WTC11 (cell line): ENCODE results near the gene KAT8. TPM values are rescaled to one million over a fixed set of nuclear protein-coding genes. Genes with fewer than 3 reads are reported as not detected.

ENCODE experiments used
- ATAC-seq: fragments of 200-7000 bp; cut with Tn5 transposase; 2 replicates; pipeline ENCODE4 v1.10.0; 2021; ENCODE audit warnings: mild to moderate bottlenecking, moderate library complexity
- CTCF ChIA-PET: fragments of 300-600 bp; sonication (Branson Sonifier 250); formaldehyde crosslinking; loops from one replicate; lab custom pipeline; 2021; ENCODE audit warnings: antibody characterized with exemption; lab: Charles Lee
- POLR2A ChIA-PET: fragments of 350-600 bp; sonication (Branson Sonifier 250); formaldehyde crosslinking; loops from one replicate; lab custom pipeline; 2021; ENCODE audit warnings: antibody characterized with exemption; lab: Charles Lee
- DNase-seq: peaks from one replicate; pipeline ENCODE4 v3.0.0; 2021; ENCODE audit warnings: low spot score
- H3K27ac Mint-ChIP-seq: 2 replicates; pipeline ENCODE4 v1.8.0; 2021; ENCODE audit warnings: mixed read lengths
- H3K27me3 Mint-ChIP-seq: 2 replicates; pipeline ENCODE4 v1.8.0; 2021; ENCODE audit warnings: low read depth, mild to moderate bottlenecking, moderate library complexity, mixed read lengths
- H3K36me3 Mint-ChIP-seq: 2 replicates; pipeline ENCODE4 v1.8.0; 2021; ENCODE audit warnings: mixed read lengths
- H3K4me1 Mint-ChIP-seq: 2 replicates; pipeline ENCODE4 v1.8.0; 2022; ENCODE audit warnings: mixed read lengths
- H3K4me3 Mint-ChIP-seq: 2 replicates; pipeline ENCODE4 v1.8.0; 2021; ENCODE audit warnings: mild to moderate bottlenecking, moderate library complexity, mixed read lengths
- H3K9me3 Mint-ChIP-seq: 2 replicates; pipeline ENCODE4 v1.8.0; 2021; ENCODE audit warnings: mixed read lengths
- AR ChIP-seq: fragments of 250-450 bp; sonication (Bioruptor Pico); IDR thresholded peaks from 2 replicates; pipeline ENCODE4 v1.9.0; 2021; ENCODE audit warnings: mild to moderate bottlenecking
- CBFB ChIP-seq: sonication (generic); formaldehyde crosslinking; IDR thresholded peaks from 2 replicates; pipeline ENCODE4 v1.8.1; 2022; ENCODE audit warnings: mild to moderate bottlenecking, low read depth, missing genetic modification reagents
- E2F4 ChIP-seq: sonication (generic); formaldehyde crosslinking; IDR thresholded peaks from 2 replicates; pipeline ENCODE4 v1.8.1; 2022; ENCODE audit warnings: low read depth, mild to moderate bottlenecking, moderate library complexity, missing genetic modification reagents, borderline replicate concordance
- FOXP1 ChIP-seq: sonication (generic); formaldehyde crosslinking; IDR thresholded peaks from 2 replicates; pipeline ENCODE4 v1.8.0; 2022; ENCODE audit warnings: missing genetic modification reagents, mild to moderate bottlenecking, moderate library complexity, borderline replicate concordance
- HMGXB4 ChIP-seq: sonication (generic); formaldehyde crosslinking; IDR thresholded peaks from 2 replicates; pipeline ENCODE4 v1.8.1; 2023; ENCODE audit warnings: mild to moderate bottlenecking, moderate library complexity, missing genetic modification reagents
- JAZF1 ChIP-seq: fragments of 250-450 bp; sonication (Bioruptor Pico); IDR thresholded peaks from 2 replicates; pipeline ENCODE4 v1.9.0; 2021; ENCODE audit warnings: moderate library complexity, mild to moderate bottlenecking, inconsistent platforms
- NFYB ChIP-seq: sonication (generic); formaldehyde crosslinking; conservative IDR thresholded peaks from 2 replicates; pipeline ENCODE4 v1.8.0; 2022; ENCODE audit warnings: low read depth, missing genetic modification reagents
- NR2C2 ChIP-seq: sonication (generic); formaldehyde crosslinking; IDR thresholded peaks from 2 replicates; pipeline ENCODE4 v1.8.0; 2022; ENCODE audit warnings: mild to moderate bottlenecking, missing genetic modification reagents
- RORB ChIP-seq: fragments of 250-450 bp; sonication (Bioruptor Pico); IDR thresholded peaks from 2 replicates; pipeline ENCODE4 v1.9.0; 2021; ENCODE audit warnings: mild to moderate bottlenecking
- SMAD4 ChIP-seq: sonication (generic); formaldehyde crosslinking; IDR thresholded peaks from 2 replicates; pipeline ENCODE4 v1.8.0; 2022; ENCODE audit warnings: mild to moderate bottlenecking, missing genetic modification reagents
- STAT6 ChIP-seq: sonication (generic); formaldehyde crosslinking; conservative IDR thresholded peaks from 2 replicates; pipeline ENCODE4 v1.8.1; 2023; ENCODE audit warnings: mild to moderate bottlenecking, low read depth, missing genetic modification reagents, moderate library complexity
- TCF7 ChIP-seq: sonication (generic); formaldehyde crosslinking; IDR thresholded peaks from 2 replicates; pipeline ENCODE4 v1.8.0; 2022; ENCODE audit warnings: mild to moderate bottlenecking, low read depth, missing genetic modification reagents, moderate library complexity
- TEAD1 ChIP-seq: sonication (generic); formaldehyde crosslinking; IDR thresholded peaks from 2 replicates; pipeline ENCODE4 v1.8.0; 2022; ENCODE audit warnings: mild to moderate bottlenecking, missing genetic modification reagents
- TEAD4 ChIP-seq: sonication (generic); formaldehyde crosslinking; IDR thresholded peaks from 2 replicates; pipeline ENCODE4 v1.8.0; 2022; ENCODE audit warnings: mild to moderate bottlenecking, missing genetic modification reagents
- ZBTB43 ChIP-seq: sonication (generic); formaldehyde crosslinking; IDR thresholded peaks from 2 replicates; pipeline ENCODE4 v1.8.1; 2023; ENCODE audit warnings: mild to moderate bottlenecking, missing genetic modification reagents
- ZNF232 ChIP-seq: sonication (generic); formaldehyde crosslinking; IDR thresholded peaks from 2 replicates; pipeline ENCODE4 v1.8.0; 2022; ENCODE audit warnings: mild to moderate bottlenecking, missing genetic modification reagents
- ZNF281 ChIP-seq: sonication (generic); formaldehyde crosslinking; IDR thresholded peaks from 2 replicates; pipeline ENCODE4 v1.8.0; 2023; ENCODE audit warnings: mild to moderate bottlenecking, missing genetic modification reagents
- ZNF416 ChIP-seq: fragments of 250-450 bp; sonication (Bioruptor Pico); IDR thresholded peaks from 2 replicates; pipeline ENCODE4 v1.9.0; 2021; ENCODE audit warnings: mild to moderate bottlenecking, inconsistent platforms
- ZNF423 ChIP-seq: fragments of 250-450 bp; sonication (Bioruptor Pico); IDR thresholded peaks from 2 replicates; pipeline ENCODE4 v2.1.2; 2022; ENCODE audit warnings: mild to moderate bottlenecking, moderate library complexity
- ZNF425 ChIP-seq: fragments of 250-450 bp; sonication (Bioruptor Pico); conservative IDR thresholded peaks from 2 replicates; pipeline ENCODE4 v1.9.0; 2021; ENCODE audit warnings: mild to moderate bottlenecking
- ZNF671 ChIP-seq: fragments of 250-450 bp; sonication (Bioruptor Pico); IDR thresholded peaks from 2 replicates; pipeline ENCODE4 v1.8.0; 2021; ENCODE audit warnings: mild to moderate bottlenecking
- total RNA-seq: library from RNA; stranded (reverse); gene quantifications from 3 replicates; pipeline ENCODE4 v1.2.3, GENCODE V29; 2021

The KAT8 gene
- total RNA-seq, 1 experiment from 2014 or later, result 70.8 TPM

- no peaks in the 10 kb centered on the region for H3K9me3 Mint-ChIP-seq
- no peak for DNase-seq
- TF ChIP-seq SMAD4, result no peak
- no peak for TF ChIP-seq HMGXB4
- no peak for TF ChIP-seq ZNF232 (CRISPR knock-in tag)
- TF ChIP-seq TEAD4, result no peak
- TF ChIP-seq NFYB (CRISPR knock-in tag), result no peak
- TF ChIP-seq JAZF1 (CRISPR knock-in tag), result no peak
- no peak for TF ChIP-seq RORB (CRISPR knock-in tag)
- TF ChIP-seq TCF7, result no peak
- TF ChIP-seq E2F4 (CRISPR knock-in tag), result no peak
- no peak for TF ChIP-seq ZBTB43
- TF ChIP-seq STAT6 (CRISPR knock-in tag), result no peak
- no peak for TF ChIP-seq ZNF425 (CRISPR knock-in tag)
- no peak for TF ChIP-seq TEAD1 (CRISPR knock-in tag)
- TF ChIP-seq ZNF416 (CRISPR knock-in tag), result no peak
- no peak for TF ChIP-seq ZNF671
- TF ChIP-seq FOXP1 (CRISPR knock-in tag), result no peak
- TF ChIP-seq, all 79 proteins: peak for 0
- ChIA-PET POLR2A (interaction anchor here (1.1 kb wide), 1 partner anchor 9 kb away, joined by 3 read pairs; the partner anchor contains the start of gene ZNF646), CTCF (interaction anchor here (1.0 to 1.3 kb wide), 2 partner anchors 34 to 59 kb away, joined by 3 to 6 read pairs; partner anchors contain the start of gene KAT8)
- Mint-ChIP-seq H3K27ac (no peak overlapping the region), H3K4me1 (no peaks in the 10 kb centered on the region), H3K36me3 (peaks cover 18% of the 10 kb centered on the region), H3K27me3 (no peaks in the 10 kb centered on the region), H3K4me3 (no peak overlapping the region)
- ATAC-seq, result no peak
Observed at GRCh38 chr16:31083556-31083955, 33.9 kb upstream of the KAT8 start.

GRCh38 chr16:31083981-31084380 lies 33.5 kb upstream of the KAT8 start:
- no peaks in the 10 kb centered on the region for H3K9me3 Mint-ChIP-seq
- ATAC-seq (no peak), DNase-seq (no peak)
- no peak overlapping the region for H3K27ac Mint-ChIP-seq
- ChIA-PET POLR2A (interaction anchor here (1.1 to 1.5 kb wide), 2 partner anchors 10 to 33 kb away, joined by 3 to 6 read pairs; partner anchors contain the start of genes KAT8 and ZNF646), CTCF (interaction anchor here (1.2 to 1.3 kb wide), 2 partner anchors 58 to 99 kb away, joined by 4 to 6 read pairs; partner anchors contain the start of gene HSD3B7)
- H3K27me3 Mint-ChIP-seq, result no peaks in the 10 kb centered on the region
- no peak overlapping the region for H3K4me3 Mint-ChIP-seq
- peaks cover 14% of the 10 kb centered on the region for H3K36me3 Mint-ChIP-seq
- no peaks in the 10 kb centered on the region for H3K4me1 Mint-ChIP-seq
- TF ChIP-seq AR (CRISPR knock-in tag) (no peak), NR2C2 (CRISPR knock-in tag) (no peak), ZNF281 (CRISPR knock-in tag) (no peak), CBFB (CRISPR knock-in tag) (no peak), ZNF423 (no peak)
